SKM-1 treated with dmso at 0.1 percent for 144 hours (cell line): ENCODE measurements around the gene PSMG4.

Experiments used
- DNase-seq: peaks from one replicate; lab custom pipeline; 2025; ENCODE audit not compliant: unreplicated experiment; lab: John Stamatoyannopoulos, UW

PSMG4 gene, protein sequence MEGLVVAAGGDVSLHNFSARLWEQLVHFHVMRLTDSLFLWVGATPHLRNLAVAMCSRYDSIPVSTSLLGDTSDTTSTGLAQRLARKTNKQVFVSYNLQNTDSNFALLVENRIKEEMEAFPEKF

DNA sequence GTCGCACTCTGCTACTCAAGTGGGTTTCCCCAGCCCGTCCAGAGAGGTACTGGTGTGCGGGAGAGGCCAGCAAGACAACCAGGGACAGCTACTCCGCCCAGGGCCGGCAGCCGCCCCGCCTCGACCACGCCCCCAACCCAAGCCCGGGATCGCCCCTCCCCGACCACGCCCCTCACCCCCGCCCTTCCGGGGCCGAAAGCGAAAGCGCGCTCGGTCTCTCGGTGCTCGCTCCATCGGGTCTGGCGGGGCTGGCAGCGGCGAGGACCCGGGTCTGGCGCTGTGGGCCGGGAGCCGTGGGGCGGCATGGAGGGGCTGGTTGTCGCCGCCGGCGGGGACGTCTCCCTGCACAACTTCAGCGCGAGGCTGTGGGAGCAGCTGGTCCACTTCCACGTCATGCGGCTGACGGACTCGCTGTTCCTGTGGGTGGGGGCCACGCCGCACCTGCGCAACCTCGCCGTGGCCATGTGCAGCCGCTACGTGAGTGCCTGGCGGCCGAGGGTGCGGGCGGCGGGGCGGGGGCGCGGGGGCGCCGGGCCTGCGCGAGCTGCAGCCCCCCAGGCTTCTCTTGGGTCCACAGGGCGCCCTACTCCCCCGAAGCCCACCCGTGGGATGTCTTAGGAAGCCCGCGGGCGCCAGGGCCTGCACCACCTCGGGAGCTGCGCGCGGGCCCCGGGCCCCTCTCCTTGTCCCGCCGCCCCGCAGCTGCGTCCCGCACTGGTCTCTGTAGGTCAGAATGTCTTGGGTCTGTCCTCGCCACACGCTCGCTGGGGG is at the start of gene PSMG4:
PSMG4 (plus strand) TSS at position 228 of the 771 bp plus-strand sequence; CDS start at position 304, 76 bp downstream.
- DNase-seq, result peak; percentile 53

DNA sequence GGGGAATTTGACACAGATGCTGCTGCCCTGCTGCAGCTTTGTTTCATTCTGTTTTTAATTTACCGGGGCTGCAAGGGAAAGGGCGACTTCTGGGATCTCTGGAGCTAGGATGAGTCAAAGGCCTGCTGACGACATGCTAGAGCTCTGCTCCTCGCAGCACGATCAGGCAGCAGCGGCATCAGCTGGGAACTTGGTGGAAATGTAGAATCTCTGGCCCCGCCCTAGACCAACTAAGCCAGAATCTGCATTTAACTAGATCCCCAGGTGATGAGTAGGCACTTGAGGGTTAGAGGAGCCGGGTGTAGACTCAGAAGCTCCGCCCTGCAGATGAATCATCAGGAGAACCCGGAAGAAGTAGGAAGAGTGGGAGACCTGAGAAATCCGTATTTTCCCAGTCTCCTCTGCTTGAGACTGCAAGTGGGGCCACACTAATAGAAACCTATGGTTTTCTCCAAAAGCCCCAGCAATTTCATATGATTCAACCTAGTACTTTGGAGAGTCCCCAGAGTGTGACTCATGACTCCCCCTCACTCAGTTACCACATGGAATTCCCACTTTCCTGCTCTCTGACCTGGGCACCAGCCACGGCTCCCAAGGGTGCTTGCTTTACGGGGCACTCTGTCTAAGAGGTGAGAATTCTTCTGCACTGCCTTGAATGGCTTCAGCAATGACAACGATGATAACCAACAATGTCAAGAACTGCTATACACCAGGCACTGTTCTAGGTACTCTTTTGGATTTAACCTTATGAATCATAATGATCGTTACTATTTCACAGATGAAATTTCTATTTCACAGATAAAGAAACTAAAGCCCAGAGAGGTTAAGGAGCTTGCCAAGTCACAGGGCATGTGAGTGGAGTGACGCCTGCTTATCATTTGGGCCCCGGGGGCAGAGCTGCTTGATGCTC is 49.4 kb upstream of the PSMG4 start:
- DNase-seq, result no peak

DNA sequence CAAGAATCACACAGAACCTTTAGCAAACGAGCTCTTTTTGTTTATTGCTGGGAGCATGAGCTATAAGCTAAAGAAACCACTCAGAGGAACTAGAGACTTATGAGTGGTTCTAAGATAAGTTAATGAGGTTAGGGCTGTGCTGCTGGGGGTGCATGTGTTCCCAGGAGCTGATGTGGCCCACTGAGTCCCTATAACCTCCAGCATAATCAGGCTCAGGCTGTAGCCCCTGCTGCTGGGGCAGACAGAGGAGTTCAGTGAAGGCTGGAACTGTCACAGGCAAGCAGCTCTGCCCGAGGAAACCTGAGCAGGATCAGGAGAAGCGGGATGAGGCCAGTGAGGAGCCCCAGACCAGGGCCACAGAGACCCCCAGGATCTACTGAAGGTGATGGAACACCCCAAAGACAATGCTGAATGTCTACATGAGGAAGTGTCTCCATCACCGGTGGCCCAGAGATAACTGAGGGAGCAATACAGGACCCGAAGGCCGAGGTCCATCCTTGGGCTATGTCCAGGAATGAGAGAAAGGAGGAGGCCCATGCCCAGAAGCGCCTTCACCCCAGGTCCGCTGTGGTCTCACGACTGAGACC is 48.6 kb upstream of the PSMG4 start:
- DNase-seq, result no peak

DNA sequence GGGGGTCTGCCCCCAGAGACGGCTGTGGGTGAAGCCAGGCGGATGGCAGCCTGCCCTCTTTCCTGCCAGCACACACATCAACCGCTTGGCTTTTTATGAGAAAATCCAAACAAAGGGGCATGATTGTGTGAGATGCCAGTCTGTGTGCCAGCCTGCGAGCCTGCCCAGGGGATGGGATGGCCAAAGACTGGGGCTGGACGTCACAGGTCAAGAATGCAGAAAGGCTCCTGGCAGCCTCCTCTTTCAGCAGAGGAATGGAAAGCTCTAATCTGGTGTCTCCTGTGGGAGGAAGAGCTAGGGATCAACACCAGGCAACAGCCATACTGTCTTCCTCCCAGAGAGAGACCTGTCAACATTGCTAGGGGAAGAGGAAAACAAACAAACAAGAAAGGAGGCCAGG is 47.1 kb upstream of the PSMG4 start:
- DNase-seq, result no peak

DNA sequence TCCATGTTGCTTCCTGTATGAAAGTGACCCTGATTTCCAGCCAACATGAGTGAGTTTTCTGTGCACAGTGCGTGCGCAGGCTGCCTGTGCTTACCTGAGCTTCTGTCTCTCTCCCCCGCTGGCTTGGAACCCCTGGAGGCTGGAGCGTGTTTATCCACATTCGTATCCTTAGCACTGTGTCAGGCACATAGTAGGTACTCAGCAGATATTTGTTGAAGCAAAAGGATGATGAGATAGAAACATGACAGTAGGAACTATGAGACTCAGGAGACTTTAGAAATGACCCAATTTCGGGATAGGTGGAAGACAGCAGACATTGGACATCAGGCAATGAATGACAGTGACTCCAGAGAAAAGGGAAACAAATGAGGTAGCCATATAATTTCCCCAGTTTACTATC is 46.5 kb upstream of the PSMG4 start:
- DNase-seq, result no peak

DNA sequence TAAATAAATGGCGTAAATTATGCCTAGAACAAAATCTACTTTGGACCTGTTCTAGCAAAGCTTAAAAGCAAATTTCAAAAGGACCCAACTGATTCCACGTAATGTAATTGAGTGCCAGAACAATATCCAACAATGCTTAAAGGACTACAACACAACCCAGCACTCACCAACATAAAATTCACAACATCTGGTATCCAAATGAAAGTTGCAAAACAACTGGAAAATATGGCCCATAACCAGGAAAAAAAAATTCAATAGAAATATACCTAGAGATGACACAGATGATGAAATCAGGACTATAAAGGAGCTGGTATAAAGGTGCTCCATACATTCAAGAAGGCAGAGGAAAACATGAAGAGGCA is 45.4 kb upstream of the PSMG4 start:
- DNase-seq, result no peak

DNA sequence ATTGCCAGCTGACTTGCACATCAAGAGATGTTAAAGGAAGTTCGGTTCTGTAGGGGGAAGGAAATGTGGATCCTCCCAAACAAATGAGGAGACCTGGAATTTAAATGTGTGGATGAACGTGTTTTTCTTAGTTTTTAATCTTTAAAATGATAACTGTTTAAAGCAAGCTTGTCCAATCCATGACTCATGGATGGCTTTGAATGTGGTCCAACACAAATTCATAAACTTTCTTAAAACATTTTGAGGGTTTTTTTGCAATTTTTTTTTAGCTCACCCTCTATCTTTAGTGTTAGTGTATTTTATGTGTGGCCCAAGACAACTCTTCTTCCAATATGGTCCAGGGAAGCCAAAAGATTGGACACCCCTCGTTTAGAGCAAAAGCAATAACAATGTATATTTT is 43.8 kb upstream of the PSMG4 start:
- no peak for DNase-seq

DNA sequence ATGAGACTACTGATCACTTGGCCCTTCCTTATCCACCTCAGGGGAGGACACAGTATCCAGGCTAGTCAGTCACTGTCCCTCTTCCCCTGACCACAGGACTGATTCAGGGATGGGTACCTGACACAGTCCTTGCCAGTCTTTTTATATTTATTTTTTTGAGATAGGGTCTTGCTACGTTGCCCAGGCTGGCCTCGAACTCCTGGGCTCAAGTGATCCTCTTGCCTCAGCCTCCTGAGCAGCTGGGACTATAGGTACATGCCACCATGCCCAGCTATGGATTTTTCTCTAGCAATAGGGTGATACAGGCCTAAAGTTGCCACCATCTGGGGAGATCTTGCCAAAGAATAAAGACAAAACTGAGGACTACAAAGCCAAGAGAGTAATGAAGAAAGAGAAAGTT is 41.5 kb upstream of the PSMG4 start:
- no peak for DNase-seq

DNA sequence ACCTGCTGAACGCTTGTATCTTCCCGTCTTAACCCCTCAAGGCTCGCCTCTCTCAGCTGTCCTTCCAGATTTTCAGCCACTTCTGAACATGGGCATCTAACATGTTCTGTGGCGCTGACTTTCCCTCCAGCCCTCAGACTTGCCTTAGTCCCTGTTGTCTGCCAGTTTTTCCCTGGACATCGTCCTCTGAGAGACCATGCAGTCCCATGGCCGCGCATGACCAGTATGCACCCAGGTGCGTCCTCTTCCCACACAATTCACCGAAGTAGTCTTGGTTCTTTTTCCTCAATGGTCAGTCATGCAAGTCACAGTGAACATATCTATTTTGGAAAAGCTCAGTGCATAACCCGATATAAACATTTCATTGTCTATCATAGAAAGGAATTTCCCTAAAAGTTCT is 40.5 kb upstream of the PSMG4 start:
- DNase-seq, result no peak

DNA sequence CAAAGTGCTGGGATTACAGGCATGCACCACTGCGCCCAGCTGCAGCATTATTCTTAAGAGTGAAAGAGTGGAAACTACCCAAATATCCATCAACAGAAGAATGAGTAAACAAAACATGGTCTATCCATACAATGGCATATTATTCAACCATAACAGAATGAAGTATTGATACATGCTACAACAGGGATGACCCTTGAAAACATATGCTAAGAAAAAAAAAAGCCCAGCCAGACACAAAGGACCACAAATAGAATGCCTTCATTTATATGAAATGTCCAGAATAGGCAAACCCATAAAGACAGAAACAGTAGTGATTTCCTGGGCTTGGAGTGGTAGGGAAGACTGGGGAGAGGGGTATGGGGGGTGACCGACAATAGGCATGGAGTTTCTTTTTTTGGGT is 38.4 kb upstream of the PSMG4 start:
- no peak for DNase-seq

DNA sequence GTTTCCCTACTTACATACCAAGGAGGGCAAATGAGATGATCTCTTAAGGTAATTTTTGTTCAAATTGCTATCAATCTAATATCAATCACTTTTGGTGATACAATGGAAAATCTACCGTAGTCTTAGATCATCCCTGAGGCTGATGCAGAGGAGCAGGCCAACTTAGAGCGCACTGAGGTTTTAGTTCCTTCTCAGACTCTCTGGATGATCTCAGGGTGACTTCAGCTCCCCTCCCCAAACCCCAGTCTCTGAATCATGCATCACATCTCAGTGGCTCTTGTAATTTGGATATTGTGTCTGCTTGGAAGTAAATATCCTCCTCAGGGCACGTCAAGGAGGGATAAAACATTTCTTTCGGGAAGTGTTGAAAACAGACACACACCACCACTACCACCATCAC is 37.2 kb upstream of the PSMG4 start:
- no peak for DNase-seq

DNA sequence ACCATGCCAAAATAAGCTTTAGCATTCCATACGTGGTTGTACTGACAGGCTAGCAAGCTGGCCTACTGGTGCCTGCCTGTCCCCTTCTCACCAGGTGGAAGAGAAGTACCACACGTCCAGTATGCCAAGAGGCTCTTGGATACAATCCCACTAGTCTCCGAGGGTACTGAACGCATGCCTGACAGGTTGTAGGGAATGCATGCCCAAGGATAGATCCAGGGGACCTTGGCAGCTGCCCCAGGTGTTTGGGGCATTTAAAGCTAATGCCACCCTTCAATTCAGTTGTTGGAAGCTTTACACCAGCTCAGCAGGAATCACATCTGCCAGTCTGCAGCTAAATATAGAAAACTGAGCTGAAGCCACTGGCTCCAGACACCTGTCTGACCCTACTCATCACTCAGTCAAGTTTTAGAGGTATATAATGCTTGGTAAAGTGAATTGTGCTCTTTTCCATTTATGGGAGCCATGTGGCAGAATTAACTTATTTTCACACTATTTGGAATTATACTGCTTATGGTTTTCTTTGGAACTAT is 36.2 kb upstream of the PSMG4 start:
- DNase-seq, result no peak

DNA sequence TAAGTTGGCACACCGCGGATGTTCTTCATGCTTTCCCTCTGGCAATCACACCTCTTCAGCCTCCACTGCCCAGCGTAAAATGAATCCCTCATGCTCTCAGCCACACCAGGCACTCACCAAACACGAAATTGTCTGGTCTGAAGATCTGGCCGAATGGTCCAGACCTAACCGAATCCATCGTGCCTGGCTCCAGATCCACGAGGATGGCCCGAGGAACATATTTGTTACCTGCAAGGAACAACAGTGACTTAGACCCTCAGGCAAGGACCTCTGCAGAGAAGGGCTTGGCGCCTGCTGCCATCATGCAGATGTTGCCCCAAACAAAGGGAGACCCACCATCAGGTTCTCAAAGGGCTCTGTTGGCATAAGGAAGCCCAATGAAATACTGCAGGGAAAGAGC is 32.7 kb upstream of the PSMG4 start:
- DNase-seq, result no peak

DNA sequence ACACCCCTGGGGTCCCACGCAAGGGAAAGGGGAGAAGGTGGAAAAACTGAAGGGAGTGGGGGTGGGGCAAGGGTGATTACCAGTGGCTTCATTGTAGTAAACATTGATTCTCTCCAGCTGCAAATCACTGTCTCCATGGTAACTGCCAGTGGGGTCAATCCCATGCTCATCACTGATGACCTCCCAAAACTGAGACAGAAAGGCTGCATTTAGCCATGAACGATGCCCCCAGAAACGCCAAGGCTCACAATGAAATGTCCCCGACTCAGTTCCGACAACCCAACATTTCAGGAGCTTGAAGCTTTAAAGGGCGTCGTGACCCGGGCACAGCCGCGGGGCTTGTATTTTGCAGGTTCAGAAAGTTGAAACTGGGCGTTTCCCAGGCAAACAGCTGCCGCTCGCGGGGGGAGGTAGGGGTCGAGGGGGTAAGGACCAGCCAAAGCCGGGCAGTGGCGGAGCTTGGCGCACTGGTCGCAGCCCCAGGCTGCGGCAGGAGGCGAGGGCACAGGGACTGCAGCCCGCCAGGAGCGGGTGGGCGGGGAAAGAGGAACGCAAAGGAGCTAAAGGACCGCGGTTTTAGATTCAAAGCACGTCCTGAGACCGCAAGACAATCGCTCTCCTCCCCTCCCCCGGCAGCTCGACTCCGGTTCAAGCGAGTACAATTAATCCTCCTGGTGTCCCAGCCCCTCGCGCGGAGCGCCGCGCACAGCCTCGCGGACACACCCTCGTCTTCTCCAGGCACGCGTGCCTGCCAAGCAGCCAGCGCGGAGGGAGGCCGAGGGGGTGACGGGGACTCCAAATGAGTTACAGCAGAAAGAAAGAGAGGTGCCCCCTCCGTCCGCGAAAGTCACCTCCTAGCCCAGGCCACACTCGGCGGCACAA is 32.0 kb upstream of the PSMG4 start:
- no peak for DNase-seq

DNA sequence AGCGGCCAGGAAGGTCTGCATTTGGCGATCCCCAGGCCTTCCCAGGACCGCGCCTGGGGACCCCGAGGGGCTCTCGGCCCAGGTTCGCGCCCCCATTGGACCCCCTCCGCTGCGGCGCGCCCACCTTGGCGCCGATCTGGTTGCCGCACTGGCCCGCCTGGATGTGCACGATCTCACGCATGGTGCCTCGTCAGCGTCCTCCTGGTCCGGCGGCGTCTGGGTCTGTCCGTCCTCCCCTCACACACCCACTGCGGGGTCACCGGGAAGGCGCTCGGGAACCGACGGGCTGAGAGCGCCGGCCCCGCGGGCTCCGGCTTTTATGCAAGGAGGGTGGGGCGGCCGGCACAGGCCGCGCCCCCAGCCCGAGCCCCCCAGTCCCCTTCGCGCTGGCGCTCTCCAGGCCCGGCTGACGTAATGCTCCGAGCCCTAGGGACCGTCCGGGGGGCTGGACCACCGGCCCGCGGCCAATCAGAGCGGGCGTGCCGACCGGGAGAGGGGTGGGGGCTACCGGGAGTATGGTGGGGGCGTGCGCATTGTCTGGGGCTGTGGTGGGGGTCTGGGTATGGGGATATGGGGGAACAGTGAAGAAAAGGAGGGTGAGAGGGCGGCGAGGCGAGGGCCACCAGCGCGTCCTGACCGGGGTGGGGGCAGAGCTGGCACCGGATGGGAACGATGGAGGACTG is 31.2 kb upstream of the PSMG4 start, which contains the start of gene TUBB2B:
TUBB2B (minus strand) TSS at position 291 of the 683 bp plus-strand sequence; CDS start at position 181, 110 bp downstream.
- no peak for DNase-seq

DNA sequence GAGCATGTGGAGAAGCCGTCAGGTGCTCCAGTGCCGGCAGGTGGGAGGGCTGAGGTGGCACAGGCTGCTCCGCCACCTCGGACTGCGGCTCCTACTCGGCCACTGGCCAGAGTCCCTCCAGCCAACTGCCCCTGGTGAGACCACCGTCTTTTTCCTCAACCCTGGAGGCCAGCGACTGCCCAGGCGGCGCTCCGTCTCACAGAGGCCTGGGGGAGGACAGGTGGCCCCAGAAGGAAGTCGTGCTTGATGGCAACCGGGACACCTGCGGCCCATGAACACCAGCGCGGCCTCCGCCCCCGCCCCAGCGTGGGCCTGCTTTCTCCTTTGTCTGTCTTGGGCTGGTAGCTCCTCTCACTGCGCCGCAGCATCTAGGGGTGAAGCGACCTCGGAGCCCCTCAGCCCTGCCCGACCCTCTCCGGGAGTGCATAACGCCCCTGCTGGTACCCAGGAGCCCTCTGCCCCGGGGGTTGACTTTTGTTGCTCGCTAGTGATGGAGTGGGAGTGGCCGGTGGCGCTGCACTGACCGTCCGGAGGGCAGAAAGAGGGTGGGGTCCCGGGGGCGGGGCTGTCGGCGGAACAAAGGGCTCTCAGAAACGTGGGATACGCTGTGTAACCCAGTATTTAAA is 30.6 kb upstream of the PSMG4 start:
- DNase-seq, result no peak

DNA sequence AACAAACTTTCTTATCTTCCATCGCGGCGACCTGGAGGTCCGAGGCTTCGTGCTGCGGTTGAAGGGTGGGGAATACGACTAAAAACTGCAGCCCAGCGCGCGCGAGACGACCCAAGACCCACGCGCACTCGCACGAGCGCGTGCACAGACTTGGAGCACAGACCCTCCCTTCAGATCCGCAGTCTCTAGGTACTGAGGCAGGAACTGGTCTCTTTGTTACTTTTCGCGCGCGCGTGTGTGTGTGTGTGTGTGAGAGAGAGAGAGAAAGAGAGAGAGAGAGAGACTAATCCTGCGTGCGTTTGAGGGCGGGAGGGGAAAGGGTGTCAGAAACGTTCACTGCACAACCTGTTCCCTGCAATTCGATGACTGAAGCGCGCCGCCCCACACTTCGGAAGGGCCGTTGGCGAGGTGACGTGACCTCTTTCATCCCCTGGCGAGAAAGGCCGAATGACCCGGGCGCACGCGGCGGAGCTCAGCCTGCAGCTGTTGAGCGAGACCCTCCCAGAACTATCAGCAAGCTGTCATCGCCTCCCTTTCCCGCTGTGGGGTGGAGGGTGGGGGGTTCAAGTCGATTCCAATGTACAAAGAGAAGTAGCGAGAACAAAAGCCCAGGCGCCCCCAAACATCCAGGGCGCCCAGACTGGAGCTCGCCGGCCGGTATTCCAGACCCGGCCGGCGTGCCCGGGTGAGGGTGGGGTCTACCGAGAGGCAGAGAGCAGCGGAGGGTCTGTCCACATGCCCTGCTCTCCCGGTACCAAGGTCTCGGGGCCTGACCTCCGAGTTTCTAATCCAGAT is 29.8 kb upstream of the PSMG4 start:
- DNase-seq, result no peak

DNA sequence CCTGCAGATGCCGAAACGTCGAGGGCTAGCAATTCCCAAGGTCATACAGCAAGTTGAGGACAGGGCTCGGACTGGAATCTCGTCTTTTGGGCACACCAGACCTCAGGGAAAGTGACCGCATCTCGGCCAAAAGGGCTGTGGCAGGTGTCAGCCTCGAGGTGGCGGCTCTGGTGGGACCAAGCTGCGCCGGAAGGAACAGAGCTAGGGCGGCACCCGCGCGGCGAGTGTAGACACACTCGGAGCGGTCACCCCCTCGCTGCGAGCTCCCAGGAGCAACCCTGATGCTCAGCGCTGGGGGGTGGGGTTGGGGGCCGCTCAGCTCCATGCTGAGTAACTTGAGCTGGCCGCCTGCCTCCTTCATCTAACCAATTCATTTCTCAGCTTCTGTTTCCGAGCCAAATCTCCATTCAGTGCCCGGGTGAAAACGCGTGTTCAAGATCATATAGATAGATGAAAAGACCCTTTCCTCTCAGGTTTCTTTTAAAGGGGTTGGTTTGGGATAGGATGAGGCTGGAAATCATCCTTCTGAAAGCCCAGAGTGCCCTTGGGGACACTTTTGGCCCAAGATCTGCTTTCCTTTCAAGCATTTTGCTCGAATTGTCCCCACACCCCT is 29.1 kb upstream of the PSMG4 start:
- DNase-seq, result no peak
